A673 (cell line): Measurements from ENCODE around the gene ABCA12. TPM values are rescaled to one million over a fixed set of nuclear protein-coding genes. Genes with fewer than 3 reads are reported as not detected.

ENCODE experiments used
- BruUV-seq: library from RNA; stranded (reverse); fragments of 400-500 nt; replicated peaks from 2 replicates; lab custom pipeline; 2021; lab: Mats Ljungman, UMichigan
- CTCF ChIA-PET: fragments of 300-600 bp; sonication (Branson Sonifier 250); formaldehyde crosslinking; loops from one replicate; lab custom pipeline; 2022; ENCODE audit warnings: antibody characterized with exemption; lab: Charles Lee
- POLR2A ChIA-PET: fragments of 300-600 bp; sonication (Branson Sonifier 250); formaldehyde crosslinking; loops from one replicate; lab custom pipeline; 2022; ENCODE audit warnings: antibody characterized with exemption; ENCODE audit not compliant: low non-redundant PET; lab: Charles Lee
- DNase-seq: peaks from one replicate; pipeline ENCODE4 v3.0.0-alpha.2; 2015; ENCODE audit warnings: low spot score
- H3K27ac ChIP-seq: fragments of 200-600 bp; sonication (generic); 2 replicates; pipeline ENCODE4 v1.5.1; 2016; ENCODE audit warnings: mixed run types, low read depth, mild to moderate bottlenecking, mixed read lengths, antibody characterized with exemption, low read length; ENCODE audit not compliant: poor library complexity, severe bottlenecking
- H3K27me3 ChIP-seq: fragments of 200-600 bp; sonication (generic); replicated peaks from 2 replicates; pipeline ENCODE4 v1.6.1; 2017; ENCODE audit warnings: mixed run types, low read depth, mild to moderate bottlenecking, mixed read lengths, antibody characterized with exemption, low read length; ENCODE audit not compliant: insufficient read depth, poor library complexity
- H3K36me3 ChIP-seq: fragments of 200-600 bp; sonication (generic); 2 replicates; pipeline ENCODE4 v1.6.1; 2016; ENCODE audit warnings: mixed run types, mild to moderate bottlenecking, mixed read lengths, antibody characterized with exemption, low read length; ENCODE audit not compliant: insufficient read depth, poor library complexity, severe bottlenecking
- H3K4me1 ChIP-seq: fragments of 200-600 bp; sonication (generic); 2 replicates; pipeline ENCODE4 v1.6.1; 2017; ENCODE audit warnings: mixed run types, mild to moderate bottlenecking, mixed read lengths, antibody characterized with exemption, low read length; ENCODE audit not compliant: insufficient read depth, poor library complexity, severe bottlenecking
- H3K4me3 ChIP-seq: fragments of 200-600 bp; sonication (generic); 2 replicates; pipeline ENCODE4 v1.5.1; 2016; ENCODE audit warnings: low read depth, mixed run types, mild to moderate bottlenecking, mixed read lengths, low read length; ENCODE audit not compliant: poor library complexity, severe bottlenecking
- H3K9me3 ChIP-seq: fragments of 200-600 bp; sonication (generic); 2 replicates; pipeline ENCODE4 v1.6.1; 2016; ENCODE audit warnings: mixed run types, low read depth, mild to moderate bottlenecking, mixed read lengths, antibody characterized with exemption, low read length; ENCODE audit not compliant: poor library complexity, severe bottlenecking
- EZH2 ChIP-seq: fragments of 200-600 bp; sonication (generic); IDR thresholded peaks from 2 replicates; pipeline ENCODE4 v1.6.1; 2017; ENCODE audit warnings: borderline replicate concordance, low read depth, mild to moderate bottlenecking, mixed read lengths, antibody characterized with exemption, low read length; ENCODE audit not compliant: poor library complexity, severe bottlenecking
- intact Hi-C: fragments of 100-400 bp; cut with micrococcal nuclease; formaldehyde crosslinking; loops from one replicate; pipeline ENCODE4 v1.10.0; 2022; ENCODE audit not compliant: unreplicated experiment
- total RNA-seq: library from RNA; stranded (reverse); gene quantifications from 2 replicates; pipeline ENCODE4 v1.2.3, GENCODE V29; 2021
- TF ChIP-seq, protein P1 (sequence below): fragments of 300-800, 200-600 bp; sonication (generic); conservative IDR thresholded peaks from 2 replicates; pipeline ENCODE4 v1.5.1; 2017; ENCODE audit warnings: low read depth, mild to moderate bottlenecking, antibody characterized with exemption, low read length, moderate library complexity, mixed read lengths

The ABCA12 gene
- total RNA-seq, 1 experiment from 2014 or later, result not detected

DNA sequence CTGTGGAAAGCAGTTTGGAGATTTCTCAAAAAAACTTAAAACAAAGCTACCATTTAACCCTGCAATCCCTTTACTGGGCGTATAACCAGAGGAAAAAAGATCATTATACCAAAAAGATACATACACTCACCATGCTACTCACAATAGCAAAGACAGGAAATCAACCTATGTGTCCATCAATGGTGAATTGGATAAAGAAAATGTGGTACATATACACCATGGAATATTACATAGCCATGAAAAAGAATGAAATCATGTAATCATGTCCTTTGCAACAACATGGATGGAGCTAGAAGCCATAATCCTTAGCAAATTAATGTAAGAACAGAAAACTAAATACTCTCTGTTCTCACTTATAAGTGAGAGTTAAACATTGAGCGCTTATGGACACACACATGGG, 18.6 kb downstream of the ABCA12 start:
- TF ChIP-seq, protein P1, sequence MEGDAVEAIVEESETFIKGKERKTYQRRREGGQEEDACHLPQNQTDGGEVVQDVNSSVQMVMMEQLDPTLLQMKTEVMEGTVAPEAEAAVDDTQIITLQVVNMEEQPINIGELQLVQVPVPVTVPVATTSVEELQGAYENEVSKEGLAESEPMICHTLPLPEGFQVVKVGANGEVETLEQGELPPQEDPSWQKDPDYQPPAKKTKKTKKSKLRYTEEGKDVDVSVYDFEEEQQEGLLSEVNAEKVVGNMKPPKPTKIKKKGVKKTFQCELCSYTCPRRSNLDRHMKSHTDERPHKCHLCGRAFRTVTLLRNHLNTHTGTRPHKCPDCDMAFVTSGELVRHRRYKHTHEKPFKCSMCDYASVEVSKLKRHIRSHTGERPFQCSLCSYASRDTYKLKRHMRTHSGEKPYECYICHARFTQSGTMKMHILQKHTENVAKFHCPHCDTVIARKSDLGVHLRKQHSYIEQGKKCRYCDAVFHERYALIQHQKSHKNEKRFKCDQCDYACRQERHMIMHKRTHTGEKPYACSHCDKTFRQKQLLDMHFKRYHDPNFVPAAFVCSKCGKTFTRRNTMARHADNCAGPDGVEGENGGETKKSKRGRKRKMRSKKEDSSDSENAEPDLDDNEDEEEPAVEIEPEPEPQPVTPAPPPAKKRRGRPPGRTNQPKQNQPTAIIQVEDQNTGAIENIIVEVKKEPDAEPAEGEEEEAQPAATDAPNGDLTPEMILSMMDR, result no peak
- no peak for TF ChIP-seq EZH2
- ChIA-PET POLR2A (no interaction called here), CTCF (no interaction called here)
- intact Hi-C loops, result no loop called here
- Histone ChIP-seq H3K9me3 (peaks cover 4% of the 10 kb centered on the region), H3K27ac (no peak overlapping the region), H3K4me3 (no peak overlapping the region), H3K27me3 (no peaks in the 10 kb centered on the region), H3K4me1 (no peaks in the 10 kb centered on the region), H3K36me3 (no peaks in the 10 kb centered on the region)
- BruUV-seq, result no TSS peak
- no peak for DNase-seq

DNA sequence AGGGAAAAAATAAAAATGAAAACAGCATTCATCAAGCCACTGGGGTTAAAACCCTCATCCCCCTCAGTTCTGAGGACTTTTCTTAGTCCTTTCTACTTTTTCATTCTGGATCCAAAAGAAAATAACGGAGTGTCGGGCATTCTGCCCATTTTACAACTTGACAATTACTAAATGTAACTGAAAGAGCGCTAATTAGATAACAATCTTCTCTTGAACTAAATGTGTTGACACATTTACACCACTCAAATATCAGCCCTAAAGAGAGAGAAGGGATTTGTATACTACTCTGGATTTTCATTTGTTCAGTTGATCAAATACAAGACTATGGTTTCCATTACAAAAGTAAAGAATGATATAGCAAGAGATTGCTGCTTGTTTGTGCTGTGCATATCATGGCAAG, 27.5 kb downstream of the ABCA12 start:
- TF ChIP-seq EZH2, result no peak
- TF ChIP-seq, protein P1, result no peak
- Histone ChIP-seq H3K36me3 (no peaks in the 10 kb centered on the region), H3K4me3 (no peak overlapping the region), H3K9me3 (no peaks in the 10 kb centered on the region), H3K27me3 (no peaks in the 10 kb centered on the region), H3K4me1 (no peaks in the 10 kb centered on the region), H3K27ac (no peak overlapping the region)
- intact Hi-C loops, result no loop called here
- ChIA-PET POLR2A (no interaction called here), CTCF (no interaction called here)
- no TSS peak for BruUV-seq
- no peak for DNase-seq

DNA sequence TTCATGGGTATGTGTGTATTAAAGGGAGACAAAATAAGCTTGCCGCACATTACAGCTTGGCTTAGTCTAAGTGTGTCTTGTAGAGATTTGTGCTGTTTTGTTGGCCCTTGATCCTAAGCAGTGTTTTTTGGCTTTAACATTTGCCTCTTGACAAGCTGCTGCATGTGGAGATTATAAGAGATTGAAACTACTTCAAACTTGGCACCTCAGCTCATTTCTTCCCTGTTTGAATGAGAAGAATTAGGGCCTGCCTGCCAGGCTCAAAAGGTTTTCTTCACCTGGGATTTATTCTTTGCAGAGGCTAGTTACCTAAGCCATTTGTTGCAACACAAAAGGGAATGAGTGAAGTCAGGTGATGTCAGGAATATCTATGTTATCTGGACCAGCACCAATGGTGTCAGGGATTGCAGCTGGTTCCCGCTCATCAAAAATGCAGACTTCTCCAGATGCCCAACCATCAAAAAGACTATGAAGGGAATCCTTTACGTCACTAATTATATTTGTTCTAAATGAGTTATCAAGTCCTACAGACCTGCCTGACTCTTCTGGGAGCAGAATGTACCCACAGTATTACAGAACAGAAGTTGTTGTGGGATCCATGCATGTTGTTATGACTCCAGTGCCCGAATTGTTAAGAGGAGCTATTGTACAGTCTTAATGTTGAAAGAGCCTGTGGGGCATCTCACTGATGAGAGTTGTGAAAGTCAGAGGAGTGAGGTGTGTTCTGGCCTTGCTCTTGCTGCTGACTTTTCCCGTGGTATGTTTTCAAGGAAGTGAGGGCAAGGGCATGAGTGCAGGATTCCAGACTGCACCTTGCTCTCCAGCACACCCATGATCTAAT, 31.0 kb downstream of the ABCA12 start:
- intact Hi-C loops, result no loop called here
- DNase-seq, result no peak
- ChIA-PET CTCF (no interaction called here), POLR2A (no interaction called here)
- BruUV-seq, result no TSS peak
- TF ChIP-seq, protein P1, result no peak
- no peak for TF ChIP-seq EZH2
- no peaks in the 10 kb centered on the region for H3K9me3 ChIP-seq
- H3K36me3 ChIP-seq, result no peaks in the 10 kb centered on the region
- H3K27ac ChIP-seq, result no peak overlapping the region
- H3K4me3 ChIP-seq, result no peak overlapping the region
- no peaks in the 10 kb centered on the region for H3K4me1 ChIP-seq
- no peaks in the 10 kb centered on the region for H3K27me3 ChIP-seq
